ENCODE data around the gene LY6G6C.
A peak's percentile ranks its signal among the peaks of the same experiment; 100 is the strongest.

Gene LY6G6C

DNA sequence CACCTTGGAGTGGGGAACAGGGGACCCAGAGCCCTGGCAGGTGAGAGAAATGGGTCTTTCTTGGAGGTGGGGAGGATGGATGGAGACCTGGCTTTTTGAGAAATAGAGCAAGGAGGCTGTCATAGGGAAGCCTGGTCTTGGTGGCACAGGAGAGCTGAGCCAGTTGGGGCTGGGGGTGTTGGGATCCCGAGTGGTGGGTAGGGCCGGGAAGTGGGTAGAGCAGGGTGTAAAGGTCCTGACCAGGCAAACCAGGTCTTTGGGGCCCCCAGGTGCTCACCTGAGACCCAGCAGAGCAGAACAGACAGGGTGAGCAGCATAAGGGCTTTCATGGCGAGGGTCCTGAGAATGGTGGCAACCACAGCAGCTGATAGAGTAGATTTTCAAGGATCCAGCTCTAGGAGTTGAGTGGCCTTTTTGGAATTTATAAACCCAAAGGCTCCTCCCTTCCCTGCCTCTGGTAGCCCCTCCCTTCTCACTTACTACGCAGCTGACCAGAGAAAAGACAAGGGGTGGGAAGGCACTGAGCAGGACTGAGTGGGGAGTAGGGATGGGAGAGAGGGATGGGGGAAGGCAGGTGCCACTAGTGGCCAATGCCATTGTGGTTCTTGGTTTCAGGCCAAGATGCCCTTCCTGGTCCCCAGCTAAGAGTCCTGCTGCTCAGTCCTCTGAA, at the start of gene LY6G6C:
Gene LY6G6C (minus strand): TSS at position 396 of the 670 bp plus-strand sequence. CDS start 67 bp downstream, at position 329.
- no peaks in the 10 kb centered on the region for H3K27me3 Mint-ChIP-seq
- H3K27ac Mint-ChIP-seq, result no peak within 1 kb of the TSS
- no peaks in the 10 kb centered on the region for H3K9me3 Mint-ChIP-seq
- H3K36me3 Mint-ChIP-seq, result peaks cover 9 to 10% of the 10 kb centered on the region in 2 donors
- DNase-seq (no peak), ATAC-seq (replicated peaks) (no peak)
- no peak within 1 kb of the TSS for H3K4me3 Mint-ChIP-seq
- H3K4me1 Mint-ChIP-seq, result peaks cover 20 to 25% of the 10 kb centered on the region in 2 donors

- no peaks in the 10 kb centered on the region for H3K9me3 Mint-ChIP-seq
- H3K27ac Mint-ChIP-seq, result no peak overlapping the region
- no peak overlapping the region for H3K4me3 Mint-ChIP-seq
- ATAC-seq (replicated peaks), result no peak
- H3K27me3 Mint-ChIP-seq, result no peaks in the 10 kb centered on the region
- H3K4me1 Mint-ChIP-seq, result peaks cover 22 to 25% of the 10 kb centered on the region in 2 donors
- no peak for DNase-seq
- H3K36me3 Mint-ChIP-seq, result peaks cover under 1 to 11% of the 10 kb centered on the region in 2 donors
Measured at GRCh38 chr6:31770860-31771259, 49.3 kb upstream of the LY6G6C start.

GRCh38 chr6:31769684-31770371, 48.3 kb upstream of the LY6G6C start:
- peak overlapping the region; percentile 17 for H3K27ac Mint-ChIP-seq

DNA sequence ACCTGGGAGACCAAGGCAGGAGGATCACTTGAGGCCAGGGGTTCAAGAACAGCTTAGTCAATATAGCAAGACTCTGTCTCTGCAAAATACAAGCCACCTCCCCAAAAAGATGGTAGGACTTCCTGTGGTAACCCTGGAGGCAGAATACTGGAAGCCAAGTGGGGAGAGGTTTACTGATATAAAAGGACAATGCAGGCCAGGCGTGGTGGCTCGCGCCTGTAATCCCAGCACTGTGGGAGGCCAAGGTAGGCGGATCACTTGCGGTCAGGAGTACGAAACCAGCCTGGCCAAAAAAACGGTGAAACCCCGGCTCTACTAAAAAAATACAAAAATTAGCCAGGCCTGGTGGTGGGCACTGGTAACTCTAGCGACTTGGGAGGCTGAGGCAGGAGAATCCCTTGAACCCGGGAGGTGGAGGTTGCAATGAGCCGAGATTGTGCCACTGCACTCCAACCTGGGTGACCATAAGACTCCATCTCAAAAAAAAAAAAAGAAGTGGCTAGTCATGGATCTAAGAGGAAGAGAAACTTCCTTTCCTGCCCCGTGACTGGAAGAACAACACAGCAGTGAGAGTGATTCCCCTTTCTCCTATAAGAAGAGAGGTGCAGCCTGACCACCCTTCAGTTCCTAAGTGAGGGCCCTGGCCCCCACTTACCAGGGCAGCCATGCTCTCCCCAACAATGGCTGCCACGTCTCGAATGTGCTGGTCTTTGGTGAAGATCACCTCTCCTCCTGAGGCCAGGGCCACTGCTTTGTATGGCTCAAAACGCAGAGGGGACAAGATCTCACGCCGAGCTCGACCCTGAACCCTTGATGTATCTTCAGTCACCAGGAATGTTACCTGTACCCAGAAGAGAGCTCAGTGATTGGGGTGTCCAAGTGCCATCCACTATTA, 47.1 kb upstream of the LY6G6C start:
- H3K27me3 Mint-ChIP-seq, result no peaks in the 10 kb centered on the region
- H3K4me1 Mint-ChIP-seq, result peaks cover 10 to 18% of the 10 kb centered on the region in 2 donors
- peaks cover 10 to 24% of the 10 kb centered on the region in 2 donors for H3K36me3 Mint-ChIP-seq
- H3K4me3 Mint-ChIP-seq, result no peak overlapping the region
- DNase-seq (no peak), ATAC-seq (replicated peaks) (no peak)
- no peaks in the 10 kb centered on the region for H3K9me3 Mint-ChIP-seq
- no peak overlapping the region for H3K27ac Mint-ChIP-seq

More at GRCh38 chr6:31769684-31770371, 48.3 kb upstream of the LY6G6C start:
- H3K36me3 Mint-ChIP-seq, result peaks cover 8 to 15% of the 10 kb centered on the region in 2 donors
- peaks cover 14 to 18% of the 10 kb centered on the region in 2 donors for H3K4me1 Mint-ChIP-seq
- DNase-seq (peak; percentile 55), ATAC-seq (replicated peaks) (peak; percentile 86 to 88)
- no peak overlapping the region for H3K4me3 Mint-ChIP-seq
- H3K9me3 Mint-ChIP-seq, result no peaks in the 10 kb centered on the region
- H3K27me3 Mint-ChIP-seq, result no peaks in the 10 kb centered on the region

GRCh38 chr6:31767096-31767645, 45.6 kb upstream of the LY6G6C start:
- Mint-ChIP-seq H3K27ac (no peak overlapping the region), H3K27me3 (no peaks in the 10 kb centered on the region), H3K36me3 (peaks cover 14 to 27% of the 10 kb centered on the region in 2 donors), H3K4me3 (no peak overlapping the region), H3K4me1 (peaks cover 7 to 13% of the 10 kb centered on the region in 2 donors), H3K9me3 (no peaks in the 10 kb centered on the region)
- no peak for DNase-seq
- no peak for ATAC-seq (replicated peaks)

DNA sequence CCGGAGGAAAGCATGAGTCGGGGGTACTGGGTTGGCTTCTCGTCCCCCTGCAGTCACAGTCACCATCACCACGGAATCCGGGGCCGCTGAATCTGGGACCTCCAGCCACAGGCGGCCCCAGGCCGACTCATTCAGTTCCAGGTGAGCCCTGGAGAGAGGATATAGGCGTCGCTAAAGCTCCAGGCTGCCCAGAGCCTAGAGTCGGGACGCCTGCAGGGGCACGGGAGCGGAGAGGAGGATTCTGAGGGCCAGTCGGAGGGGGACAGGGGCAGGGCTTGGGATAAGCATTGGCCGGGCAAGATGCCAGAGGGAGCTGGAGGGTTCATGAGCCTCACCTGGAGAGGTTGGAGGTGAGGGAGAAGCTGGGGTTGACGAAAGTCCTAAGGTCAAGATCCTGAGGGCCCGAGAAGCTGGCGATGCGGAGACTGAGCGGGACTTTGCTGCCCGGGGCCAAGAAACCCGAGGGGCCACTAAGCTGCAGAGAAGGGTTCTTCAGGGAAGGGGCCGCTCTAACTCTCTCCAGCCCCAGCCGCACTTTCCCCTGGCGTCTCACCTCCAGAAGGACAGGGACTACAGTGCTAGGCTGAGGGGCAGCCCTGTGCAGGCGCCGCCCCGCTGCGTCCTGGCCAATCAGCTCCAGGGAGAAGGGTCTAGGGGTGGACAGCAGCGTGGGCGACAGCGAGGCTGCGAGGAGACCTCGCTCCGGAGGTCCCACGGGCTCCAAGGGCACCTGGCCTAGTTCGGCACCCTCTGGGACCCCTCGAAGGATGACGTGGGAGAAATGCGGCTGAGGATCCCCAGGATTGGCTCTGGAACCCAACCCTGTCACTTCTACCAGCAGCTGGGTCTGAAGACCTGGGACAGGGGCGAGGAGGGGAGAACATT, 44.6 kb upstream of the LY6G6C start:
- ATAC-seq (replicated peaks) (no peak), DNase-seq (no peak)
- Mint-ChIP-seq H3K4me3 (no peak overlapping the region), H3K27ac (no peak overlapping the region), H3K4me1 (peaks cover 7 to 13% of the 10 kb centered on the region in 2 donors), H3K27me3 (no peaks in the 10 kb centered on the region), H3K9me3 (no peaks in the 10 kb centered on the region), H3K36me3 (peaks cover 19 to 34% of the 10 kb centered on the region in 2 donors)

DNA sequence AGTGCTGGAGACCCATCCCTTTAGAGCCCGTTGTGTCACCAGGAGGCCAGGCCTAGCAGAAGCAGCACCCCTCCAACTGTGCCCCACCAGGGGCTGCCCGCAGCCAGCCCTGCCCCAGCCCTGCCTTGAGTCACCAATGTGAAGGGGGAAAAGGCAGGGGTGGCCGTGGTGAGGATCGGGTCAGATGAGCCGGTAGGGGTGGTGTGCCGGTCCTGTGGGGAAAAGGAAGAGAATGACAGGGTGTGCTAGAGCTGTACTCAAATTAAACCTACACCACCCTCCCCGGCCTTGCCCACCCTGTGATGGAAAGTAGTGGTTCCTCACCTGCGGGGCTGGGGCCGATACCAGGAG, 44.0 kb upstream of the LY6G6C start:
- H3K4me1 Mint-ChIP-seq, result peaks cover 8 to 13% of the 10 kb centered on the region in 2 donors
- no peaks in the 10 kb centered on the region for H3K9me3 Mint-ChIP-seq
- ATAC-seq (replicated peaks), result no peak
- DNase-seq, result no peak
- no peak overlapping the region for H3K27ac Mint-ChIP-seq
- no peak overlapping the region for H3K4me3 Mint-ChIP-seq
- H3K36me3 Mint-ChIP-seq, result peaks cover 24 to 40% of the 10 kb centered on the region in 2 donors
- no peaks in the 10 kb centered on the region for H3K27me3 Mint-ChIP-seq

DNA sequence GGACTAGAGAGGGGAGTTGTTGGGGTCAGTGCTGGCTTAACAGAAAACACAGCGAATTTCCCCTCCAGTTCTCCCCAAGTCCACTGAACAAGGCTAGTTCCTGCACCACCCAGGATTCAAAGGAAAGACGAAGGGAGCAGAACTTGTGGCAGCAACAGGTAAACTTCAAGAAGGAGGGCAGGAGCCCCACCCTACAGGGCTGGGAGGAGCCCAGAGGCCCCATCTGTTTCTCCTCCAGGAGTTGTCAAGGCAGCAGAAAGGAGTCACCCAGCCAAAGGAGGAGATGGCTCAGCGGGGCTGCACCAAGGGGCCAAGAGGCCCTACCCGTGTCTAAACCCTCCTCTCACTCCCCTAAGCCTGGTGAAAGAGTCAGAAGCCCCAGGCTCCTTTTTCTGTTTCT, 42.7 kb upstream of the LY6G6C start:
- H3K4me3 Mint-ChIP-seq, result no peak overlapping the region
- H3K27me3 Mint-ChIP-seq, result no peaks in the 10 kb centered on the region
- DNase-seq, result no peak
- peaks cover 31 to 41% of the 10 kb centered on the region in 2 donors for H3K36me3 Mint-ChIP-seq
- H3K27ac Mint-ChIP-seq, result no peak overlapping the region
- no peak for ATAC-seq (replicated peaks)
- H3K4me1 Mint-ChIP-seq, result peaks cover 5 to 7% of the 10 kb centered on the region in 2 donors
- no peaks in the 10 kb centered on the region for H3K9me3 Mint-ChIP-seq

- DNase-seq, result no peak
- H3K4me3 Mint-ChIP-seq, result no peak overlapping the region
- H3K36me3 Mint-ChIP-seq, result peaks cover 31 to 43% of the 10 kb centered on the region in 2 donors
- H3K27ac Mint-ChIP-seq, result no peak overlapping the region
- no peak for ATAC-seq (replicated peaks)
- H3K9me3 Mint-ChIP-seq, result no peaks in the 10 kb centered on the region
- H3K27me3 Mint-ChIP-seq, result no peaks in the 10 kb centered on the region
- H3K4me1 Mint-ChIP-seq, result peaks cover 0 to 7% of the 10 kb centered on the region in 2 donors
Measured at GRCh38 chr6:31763619-31763940, 42.0 kb upstream of the LY6G6C start.

DNA sequence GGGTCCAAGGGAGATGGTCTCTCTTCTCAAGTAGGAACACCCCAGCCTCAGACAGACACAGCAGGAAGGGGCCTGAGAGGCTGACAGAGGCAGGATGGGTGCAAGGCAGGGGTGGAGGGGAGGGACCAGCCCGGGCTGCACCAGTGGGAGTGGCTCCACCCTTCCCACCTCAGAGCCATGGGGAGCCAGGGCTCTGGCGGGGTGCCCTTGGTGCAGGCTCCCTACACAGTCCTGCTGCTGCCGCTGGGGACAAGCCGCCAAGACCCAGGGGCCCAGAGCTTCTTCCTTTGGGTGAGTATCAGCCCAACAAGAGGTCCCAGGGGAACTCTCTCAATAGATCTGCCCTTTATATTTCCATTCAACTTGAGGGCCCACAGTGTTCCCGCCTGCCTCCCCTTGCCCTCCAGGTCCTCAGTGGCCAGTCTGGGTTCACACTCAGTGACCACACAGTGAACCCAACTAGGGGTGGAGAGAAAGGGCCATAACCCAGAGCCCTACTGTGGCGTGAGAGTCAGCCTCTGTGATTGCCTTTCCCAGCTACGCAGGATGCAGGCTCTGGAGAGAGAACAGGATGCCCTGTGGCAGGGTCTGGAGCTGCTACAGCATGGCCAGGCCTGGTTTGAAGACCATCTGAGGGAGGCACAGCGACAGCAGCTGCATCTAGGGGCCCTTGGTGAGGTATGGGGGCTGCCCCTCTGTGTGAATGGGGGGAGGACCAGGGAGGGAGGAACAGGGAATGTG, 41.5 kb upstream of the LY6G6C start:
- Mint-ChIP-seq H3K4me3 (no peak overlapping the region), H3K9me3 (no peaks in the 10 kb centered on the region), H3K27ac (no peak overlapping the region), H3K27me3 (no peaks in the 10 kb centered on the region), H3K36me3 (peaks cover 31 to 45% of the 10 kb centered on the region in 2 donors), H3K4me1 (peaks cover 0 to 9% of the 10 kb centered on the region in 2 donors)
- no peak for ATAC-seq (replicated peaks)
- no peak for DNase-seq

GRCh38 chr6:31762356-31762755, 40.8 kb upstream of the LY6G6C start, which contains the start of gene SAPCD1:
TSS of gene SAPCD1 (plus strand) at chr6:31762656. CDS start at chr6:31763055, 399 bp downstream.
- Mint-ChIP-seq H3K36me3 (peaks cover 31 to 43% of the 10 kb centered on the region in 2 donors), H3K4me1 (peaks cover 0 to 8% of the 10 kb centered on the region in 2 donors), H3K4me3 (no peak within 1 kb of the TSS), H3K9me3 (no peaks in the 10 kb centered on the region), H3K27me3 (no peaks in the 10 kb centered on the region), H3K27ac (no peak within 1 kb of the TSS)
- no peak for ATAC-seq (replicated peaks)
- DNase-seq, result no peak

DNA sequence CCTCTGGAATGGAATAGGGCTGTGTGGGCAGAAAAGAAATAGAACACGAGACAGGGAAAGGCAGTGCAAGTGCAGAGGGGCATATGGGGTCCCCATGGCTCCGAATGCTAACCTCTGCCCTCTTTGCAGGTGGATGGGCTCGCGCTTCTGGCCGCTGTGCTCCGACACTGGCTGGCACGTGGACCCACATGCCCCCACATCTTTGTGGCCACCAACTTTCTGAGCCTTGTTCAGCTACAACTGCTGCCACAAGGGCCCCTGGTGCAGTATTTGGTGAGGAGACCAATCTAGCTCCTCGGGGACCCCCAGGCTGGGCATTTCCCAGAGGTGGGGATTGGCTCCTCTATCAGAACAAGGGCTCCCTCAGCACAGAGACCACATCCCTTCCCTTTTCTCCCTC, 39.8 kb upstream of the LY6G6C start:
- no peak overlapping the region for H3K27ac Mint-ChIP-seq

GRCh38 chr6:31760790-31761189, 39.2 kb upstream of the LY6G6C start:
- H3K27ac Mint-ChIP-seq, result no peak overlapping the region
- peaks cover 0 to 8% of the 10 kb centered on the region in 2 donors for H3K4me1 Mint-ChIP-seq
- no peaks in the 10 kb centered on the region for H3K9me3 Mint-ChIP-seq
- H3K4me3 Mint-ChIP-seq, result no peak overlapping the region
- ATAC-seq (replicated peaks) (no peak), DNase-seq (no peak)
- peaks cover 29 to 43% of the 10 kb centered on the region in 2 donors for H3K36me3 Mint-ChIP-seq
- H3K27me3 Mint-ChIP-seq, result no peaks in the 10 kb centered on the region

More for the DNA sequence above, 39.8 kb upstream of the LY6G6C start:
- Mint-ChIP-seq H3K27me3 (no peaks in the 10 kb centered on the region), H3K4me1 (peaks cover 0 to 8% of the 10 kb centered on the region in 2 donors), H3K4me3 (no peak overlapping the region), H3K9me3 (no peaks in the 10 kb centered on the region), H3K36me3 (peaks cover 31 to 43% of the 10 kb centered on the region in 2 donors)
- DNase-seq (no peak), ATAC-seq (replicated peaks) (no peak)

Data from stimulated activated naive B cell treated with anti-CD40 and anti-IgM and Interleukin-4, amounts not matched to agents 10 μg/mL and 1 μg/mL and 100 μg/mL, for 72 hours (primary cell).